Measurements from ENCODE around the gene ZIC3. TPM values are rescaled to one million over a fixed set of nuclear protein-coding genes. Genes with fewer than 3 reads are reported as not detected.

The ZIC3 gene
- total and polyA plus RNA-seq, 10 of the 15 experiments (the other 5 are each of a cell fraction or from before 2014, with no cell fraction given), result 0.07 TPM; not detected in 9

GRCh38 chrX:137549073-137549472, 16.9 kb upstream of the ZIC3 start:
- POLR2A ChIA-PET, result no interaction called here
- no peak overlapping the region for H3K4me2 ChIP-seq (ENCODE audit: control insufficient read depth, insufficient read depth)
- no peak overlapping the region for H2AFZ ChIP-seq (ENCODE audit: control insufficient read depth, low read depth, low read length)
- RAD21 ChIA-PET (ENCODE audit: unreplicated experiment), result no interaction called here
- H3K27me3 ChIP-seq (replicated peaks in 1 of 2; ENCODE audit: control insufficient read depth in 2 of 2, insufficient read depth in 2 of 2, low read length in 1 of 2), result no peaks in the 10 kb centered on the region; a peak in 1 of 4 replicates
- CTCF ChIA-PET, result no interaction called here
- H3K4me3 ChIP-seq, result no peak overlapping the region
- no peaks in the 10 kb centered on the region for H3K36me3 ChIP-seq (ENCODE audit: control insufficient read depth in 2 of 2, insufficient read depth in 2 of 2, low read length in 1 of 2)
- BruUV-seq (replicated peaks), result no TSS peak
- H3K9ac ChIP-seq (ENCODE audit: control insufficient read depth, insufficient read depth, low read length), result no peak overlapping the region
- TF ChIP-seq SRF (IDR thresholded peaks at IDR 0.05; ENCODE audit: low read depth in 2 of 2, low read length in 2 of 2) (no peak), ZBED1 (IDR thresholded peaks at IDR 0.05; ENCODE audit: borderline replicate concordance) (no peak), SIN3A (IDR thresholded peaks at IDR 0.05; ENCODE audit: low read depth, low read length) (no peak), SUZ12 (IDR thresholded peaks at IDR 0.05; ENCODE audit: unreplicated experiment) (no peak), HCFC1 (IDR thresholded peaks at IDR 0.05; ENCODE audit: low read length) (no peak), SMAD5 (IDR thresholded peaks at IDR 0.05; ENCODE audit: low read depth) (no peak), EED (IDR thresholded peaks at IDR 0.05; ENCODE audit: low read depth) (no peak), MEF2A (IDR thresholded peaks at IDR 0.05; ENCODE audit: insufficient read depth, low read depth, low read length) (no peak), CHD2 (IDR thresholded peaks at IDR 0.05; ENCODE audit: borderline replicate concordance, low read depth, low read length) (no peak), PML (IDR thresholded peaks at IDR 0.05; ENCODE audit: low read length) (no peak), CREM (IDR thresholded peaks at IDR 0.05; ENCODE audit: low read depth) (no peak), BHLHE40 (IDR thresholded peaks at IDR 0.05; ENCODE audit: borderline replicate concordance in 1 of 2, low read depth in 2 of 2, low read length in 1 of 2) (no peak), NR2F1 (conservative IDR thresholded peaks at IDR 0.05) (no peak), CHD1 (IDR thresholded peaks at IDR 0.05; ENCODE audit: low read depth, low read length) (no peak), POU2F2 (IDR thresholded peaks at IDR 0.05; ENCODE audit: borderline replicate concordance, low read depth, low read length) (no peak)
- TF ChIP-seq, protein P1, sequence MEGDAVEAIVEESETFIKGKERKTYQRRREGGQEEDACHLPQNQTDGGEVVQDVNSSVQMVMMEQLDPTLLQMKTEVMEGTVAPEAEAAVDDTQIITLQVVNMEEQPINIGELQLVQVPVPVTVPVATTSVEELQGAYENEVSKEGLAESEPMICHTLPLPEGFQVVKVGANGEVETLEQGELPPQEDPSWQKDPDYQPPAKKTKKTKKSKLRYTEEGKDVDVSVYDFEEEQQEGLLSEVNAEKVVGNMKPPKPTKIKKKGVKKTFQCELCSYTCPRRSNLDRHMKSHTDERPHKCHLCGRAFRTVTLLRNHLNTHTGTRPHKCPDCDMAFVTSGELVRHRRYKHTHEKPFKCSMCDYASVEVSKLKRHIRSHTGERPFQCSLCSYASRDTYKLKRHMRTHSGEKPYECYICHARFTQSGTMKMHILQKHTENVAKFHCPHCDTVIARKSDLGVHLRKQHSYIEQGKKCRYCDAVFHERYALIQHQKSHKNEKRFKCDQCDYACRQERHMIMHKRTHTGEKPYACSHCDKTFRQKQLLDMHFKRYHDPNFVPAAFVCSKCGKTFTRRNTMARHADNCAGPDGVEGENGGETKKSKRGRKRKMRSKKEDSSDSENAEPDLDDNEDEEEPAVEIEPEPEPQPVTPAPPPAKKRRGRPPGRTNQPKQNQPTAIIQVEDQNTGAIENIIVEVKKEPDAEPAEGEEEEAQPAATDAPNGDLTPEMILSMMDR (IDR thresholded peaks at IDR 0.05 in 2 of 3, conservative IDR thresholded peaks at IDR 0.05 in 1 of 3; ENCODE audit: control insufficient read depth in 2 of 3, extremely low read depth in 1 of 3, insufficient read depth in 1 of 3, low read depth in 3 of 3, low read length in 3 of 3), result no peak
- TF ChIP-seq, protein P2, sequence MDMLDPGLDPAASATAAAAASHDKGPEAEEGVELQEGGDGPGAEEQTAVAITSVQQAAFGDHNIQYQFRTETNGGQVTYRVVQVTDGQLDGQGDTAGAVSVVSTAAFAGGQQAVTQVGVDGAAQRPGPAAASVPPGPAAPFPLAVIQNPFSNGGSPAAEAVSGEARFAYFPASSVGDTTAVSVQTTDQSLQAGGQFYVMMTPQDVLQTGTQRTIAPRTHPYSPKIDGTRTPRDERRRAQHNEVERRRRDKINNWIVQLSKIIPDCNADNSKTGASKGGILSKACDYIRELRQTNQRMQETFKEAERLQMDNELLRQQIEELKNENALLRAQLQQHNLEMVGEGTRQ (IDR thresholded peaks at IDR 0.05; ENCODE audit: borderline replicate concordance, low read depth, low read length), result no peak
- in situ Hi-C loops (cut with MboI), result no loop called here
- no peaks in the 10 kb centered on the region for H3K79me2 ChIP-seq (ENCODE audit: control insufficient read depth, insufficient read depth, low read length)
- WGBS (ENCODE audit: insufficient coverage, insufficient replicate concordance, low lambda C conversion rate, missing lambda C conversion rate), result 29% methylated on average over 24 of the region's 24 CpGs
- H3K9me3 ChIP-seq (replicated peaks; ENCODE audit: control insufficient read depth, insufficient read depth, low read length), result no peaks in the 10 kb centered on the region; the same call in 2 of the 3 replicates
- H3K27ac ChIP-seq (ENCODE audit: control insufficient read depth, insufficient read depth), result no peak overlapping the region
- SMC1A ChIA-PET (ENCODE audit: uncharacterized antibody, unreplicated experiment), result no interaction called here
- ATAC-seq, result no peak
- no peak for DNase-seq (ENCODE audit: low read depth, low spot score)
- FAIRE-seq, result no peak
- H3K4me1 ChIP-seq (ENCODE audit: control insufficient read depth, insufficient read depth, low read length), result no peaks in the 10 kb centered on the region
- no peaks in the 10 kb centered on the region for H4K20me1 ChIP-seq (ENCODE audit: control insufficient read depth, insufficient read depth)
- intact Hi-C loops (cut with micrococcal nuclease; ENCODE audit: unreplicated experiment), result no loop called here

Measured in GM12878 (cell line).